DOHH2 (cell line): ENCODE results near the gene SLC25A6.

Experiments used
- H3F3A ChIP-seq: fragments of 200-600 bp; sonication (generic), shearing (Covaris generic); 2 replicates; pipeline ENCODE4 v1.6.0; 2016; ENCODE audit warnings: antibody characterized with exemption, mild to moderate bottlenecking; ENCODE audit not compliant: control insufficient read depth, insufficient read depth
- H3K27ac ChIP-seq: fragments of 200-600 bp; sonication (generic); 2 replicates; pipeline ENCODE4 v1.5.1; 2014; ENCODE audit warnings: low read depth, mild to moderate bottlenecking, low read length, moderate library complexity
- H3K27me3 ChIP-seq: fragments of 200-600 bp; sonication (generic); 2 replicates; pipeline ENCODE4 v1.6.1; 2014; ENCODE audit warnings: mild to moderate bottlenecking, low read length, mixed read lengths; ENCODE audit not compliant: control insufficient read depth
- H3K36me3 ChIP-seq: fragments of 200-600 bp; sonication (generic); 2 replicates; pipeline ENCODE4 v1.6.1; 2014; ENCODE audit warnings: mild to moderate bottlenecking, low read length, moderate library complexity, mixed read lengths; ENCODE audit not compliant: control insufficient read depth
- H3K4me1 ChIP-seq: fragments of 200-600 bp; sonication (generic); 2 replicates; pipeline ENCODE4 v1.6.1; 2014; ENCODE audit warnings: mild to moderate bottlenecking, low read length, mixed read lengths; ENCODE audit not compliant: control insufficient read depth
- H3K4me2 ChIP-seq: fragments of 200-600 bp; sonication (generic); 2 replicates; pipeline ENCODE4 v1.6.0; 2014; ENCODE audit warnings: mild to moderate bottlenecking, low read length, moderate library complexity
- H3K4me3 ChIP-seq: fragments of 200-600 bp; sonication (generic); 2 replicates; pipeline ENCODE4 v1.5.1; 2014; ENCODE audit warnings: mild to moderate bottlenecking, low read length, mixed read lengths
- H3K79me2 ChIP-seq: fragments of 200-600 bp; sonication (generic); 2 replicates; pipeline ENCODE4 v1.6.1; 2014; ENCODE audit warnings: mild to moderate bottlenecking, low read length, mixed read lengths; ENCODE audit not compliant: control insufficient read depth
- H3K9me2 ChIP-seq: fragments of 200-600 bp; sonication (generic); replicated peaks from 2 replicates; pipeline ENCODE4 v1.6.1; 2014; ENCODE audit warnings: mild to moderate bottlenecking, low read length, mixed read lengths; ENCODE audit not compliant: control insufficient read depth
- H3K9me3 ChIP-seq: fragments of 200-600 bp; sonication (generic); 2 replicates; pipeline ENCODE4 v1.6.1; 2014; ENCODE audit warnings: antibody characterized with exemption, low read length, mixed read lengths; ENCODE audit not compliant: control insufficient read depth, insufficient read depth
- H4K20me1 ChIP-seq: fragments of 200-600 bp; sonication (generic); 2 replicates; pipeline ENCODE4 v1.6.0; 2014; ENCODE audit warnings: low read depth, mild to moderate bottlenecking, antibody characterized with exemption, low read length, moderate library complexity; ENCODE audit not compliant: control insufficient read depth, insufficient read depth
- CTCF ChIP-seq: fragments of 200-600 bp; sonication (generic); IDR thresholded peaks from one replicate; pipeline ENCODE4 v1.5.1; 2014; ENCODE audit warnings: antibody characterized with exemption, mild to moderate bottlenecking, low read depth, low read length; ENCODE audit not compliant: poor library complexity, severe bottlenecking
- EZH2phosphoT487 ChIP-seq: fragments of 200-600 bp; sonication (generic); IDR thresholded peaks from 2 replicates; pipeline ENCODE4 v1.6.1; 2017; ENCODE audit warnings: borderline replicate concordance, mild to moderate bottlenecking, antibody characterized with exemption, low read length, moderate library complexity, mixed read lengths

The SLC25A6 gene

DNA sequence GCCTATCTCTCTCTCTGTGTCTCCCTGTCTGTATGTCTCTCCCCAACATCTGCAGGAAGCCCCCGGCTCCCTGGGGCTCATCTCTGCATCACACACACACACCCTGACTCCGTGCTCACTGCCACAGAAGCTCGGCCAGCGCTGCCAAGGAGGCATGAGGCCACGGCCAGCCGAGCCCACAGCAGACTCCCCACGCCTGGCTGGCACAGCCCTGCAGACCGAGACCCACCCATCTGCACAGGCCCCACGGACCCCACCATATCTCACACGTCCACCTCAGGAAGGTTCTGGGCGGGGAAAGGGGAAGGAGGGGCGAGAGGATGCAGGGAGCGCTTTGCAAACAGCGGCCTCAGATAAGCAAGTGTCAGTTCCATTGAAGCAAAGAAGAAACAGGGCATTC is 28.5 kb upstream of the SLC25A6 start:
- H3K4me2 ChIP-seq, result no peak overlapping the region
- H4K20me1 ChIP-seq, result no peaks in the 10 kb centered on the region
- no peaks in the 10 kb centered on the region for H3K9me3 ChIP-seq
- TF ChIP-seq EZH2phosphoT487 (no peak), CTCF (no peak)
- H3K9me2 ChIP-seq, result no peaks in the 10 kb centered on the region
- no peaks in the 10 kb centered on the region for H3K27me3 ChIP-seq
- H3K4me1 ChIP-seq, result no peaks in the 10 kb centered on the region
- H3F3A ChIP-seq, result peaks cover 8% of the 10 kb centered on the region
- no peaks in the 10 kb centered on the region for H3K79me2 ChIP-seq
- no peak overlapping the region for H3K4me3 ChIP-seq
- H3K36me3 ChIP-seq, result peaks cover 59% of the 10 kb centered on the region
- H3K27ac ChIP-seq, result no peak overlapping the region

- TF ChIP-seq CTCF, result no peak
- no peak for TF ChIP-seq EZH2phosphoT487
- peaks cover 56% of the 10 kb centered on the region for H3K36me3 ChIP-seq
These were observed 27.8 kb upstream of the SLC25A6 start for GRCh38 chrX:1419545-1420355.

GRCh38 chrX:1418901-1419544 is 27.1 kb upstream of the SLC25A6 start:
- H3K9me3 ChIP-seq, result no peaks in the 10 kb centered on the region
- H3K27me3 ChIP-seq, result no peaks in the 10 kb centered on the region
- no peaks in the 10 kb centered on the region for H3K9me2 ChIP-seq
- H3K79me2 ChIP-seq, result no peaks in the 10 kb centered on the region
- TF ChIP-seq EZH2phosphoT487 (no peak), CTCF (no peak)
- peaks cover 4% of the 10 kb centered on the region; the same call in 1 of the 2 replicates for H3K4me1 ChIP-seq
- no peak overlapping the region for H3K27ac ChIP-seq
- no peak overlapping the region for H3K4me2 ChIP-seq
- H3F3A ChIP-seq, result peaks cover 8% of the 10 kb centered on the region
- no peak overlapping the region for H3K4me3 ChIP-seq
- H4K20me1 ChIP-seq, result no peaks in the 10 kb centered on the region
- H3K36me3 ChIP-seq, result peaks cover 62% of the 10 kb centered on the region

More at GRCh38 chrX:1419545-1420355, 27.8 kb upstream of the SLC25A6 start:
- Histone ChIP-seq H4K20me1 (no peaks in the 10 kb centered on the region), H3K79me2 (no peaks in the 10 kb centered on the region), H3K4me3 (no peak overlapping the region), H3K9me2 (no peaks in the 10 kb centered on the region), H3K27ac (no peak overlapping the region), H3F3A (peaks cover 8% of the 10 kb centered on the region), H3K4me1 (no peaks in the 10 kb centered on the region), H3K27me3 (no peaks in the 10 kb centered on the region), H3K4me2 (no peak overlapping the region), H3K9me3 (no peaks in the 10 kb centered on the region)
